Measurements from ENCODE around the gene MAP10. TPM values are rescaled to one million over a fixed set of nuclear protein-coding genes. Genes with fewer than 3 reads are reported as not detected.

Gene MAP10
- total RNA-seq, 1 experiment from 2014 or later = 1.2 TPM

GRCh38 chr1:232789651-232790050 lies 15.6 kb upstream of the MAP10 start:
- Histone ChIP-seq H2BK5ac (ENCODE audit: insufficient read length, low read length) (no peak overlapping the region), H2AK5ac (ENCODE audit: insufficient read length, low read length) (no peak overlapping the region), H3K27ac (ENCODE audit: insufficient read length, low read depth, low read length) (no peak overlapping the region), H3K23ac (ENCODE audit: insufficient read length, low read depth, low read length) (no peak overlapping the region), H2BK12ac (ENCODE audit: insufficient read length, low read depth, low read length) (no peak overlapping the region), H3K4me1 (ENCODE audit: insufficient read depth, low read length) (no peaks in the 10 kb centered on the region), H3K9ac (ENCODE audit: extremely low read depth, insufficient read length, low read length) (no peak overlapping the region), H3K18ac (ENCODE audit: insufficient read length, low read depth, low read length) (no peak overlapping the region), H2BK15ac (ENCODE audit: low read depth, low read length) (no peak overlapping the region), H3K4ac (ENCODE audit: low read depth, low read length) (no peak overlapping the region), H3K4me2 (ENCODE audit: insufficient read depth, insufficient read length, low read length) (no peak overlapping the region), H4K5ac (ENCODE audit: insufficient read length, low read depth, low read length) (no peak overlapping the region), H3T11ph (ENCODE audit: low read length) (no peak overlapping the region), H3K56ac (ENCODE audit: insufficient read length, low read depth, low read length) (no peak overlapping the region), H4K20me1 (ENCODE audit: control insufficient read depth, insufficient read depth, insufficient read length) (no peaks in the 10 kb centered on the region), H3K23me2 (ENCODE audit: insufficient read length, low read depth, low read length, poor library complexity, severe bottlenecking) (no peaks in the 10 kb centered on the region), H3K79me2 (ENCODE audit: insufficient read depth, low read length) (no peaks in the 10 kb centered on the region), H2BK120ac (ENCODE audit: low read depth, low read length, poor library complexity, severe bottlenecking) (no peak overlapping the region), H2BK20ac (ENCODE audit: low read depth, low read length, poor library complexity, severe bottlenecking) (no peak overlapping the region), H3K79me1 (ENCODE audit: insufficient read depth, low read depth, low read length, poor library complexity, severe bottlenecking) (no peaks in the 10 kb centered on the region), H3K9me3 (ENCODE audit: control insufficient read depth, low read depth, low read length) (no peaks in the 10 kb centered on the region), H4K91ac (ENCODE audit: insufficient read length, low read depth, low read length) (no peak overlapping the region), H2AFZ (ENCODE audit: low read length) (no peak overlapping the region), H3K14ac (ENCODE audit: insufficient read depth, low read length) (no peak overlapping the region), H4K8ac (replicated peaks; ENCODE audit: insufficient read length, low read depth, low read length) (no peak overlapping the region), H3K27me3 (ENCODE audit: insufficient read depth, low read length) (no peaks in the 10 kb centered on the region)
- no peaks in the 10 kb centered on the region for H3K9me3 Mint-ChIP-seq
- TF ChIP-seq, protein P1, sequence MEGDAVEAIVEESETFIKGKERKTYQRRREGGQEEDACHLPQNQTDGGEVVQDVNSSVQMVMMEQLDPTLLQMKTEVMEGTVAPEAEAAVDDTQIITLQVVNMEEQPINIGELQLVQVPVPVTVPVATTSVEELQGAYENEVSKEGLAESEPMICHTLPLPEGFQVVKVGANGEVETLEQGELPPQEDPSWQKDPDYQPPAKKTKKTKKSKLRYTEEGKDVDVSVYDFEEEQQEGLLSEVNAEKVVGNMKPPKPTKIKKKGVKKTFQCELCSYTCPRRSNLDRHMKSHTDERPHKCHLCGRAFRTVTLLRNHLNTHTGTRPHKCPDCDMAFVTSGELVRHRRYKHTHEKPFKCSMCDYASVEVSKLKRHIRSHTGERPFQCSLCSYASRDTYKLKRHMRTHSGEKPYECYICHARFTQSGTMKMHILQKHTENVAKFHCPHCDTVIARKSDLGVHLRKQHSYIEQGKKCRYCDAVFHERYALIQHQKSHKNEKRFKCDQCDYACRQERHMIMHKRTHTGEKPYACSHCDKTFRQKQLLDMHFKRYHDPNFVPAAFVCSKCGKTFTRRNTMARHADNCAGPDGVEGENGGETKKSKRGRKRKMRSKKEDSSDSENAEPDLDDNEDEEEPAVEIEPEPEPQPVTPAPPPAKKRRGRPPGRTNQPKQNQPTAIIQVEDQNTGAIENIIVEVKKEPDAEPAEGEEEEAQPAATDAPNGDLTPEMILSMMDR (conservative IDR thresholded peaks at IDR 0.05) = no peak
- DNase-seq = no peak
- H3K4me1 Mint-ChIP-seq = peaks cover 2 to 4% of the 10 kb centered on the region in 2 experiments; a peak in 1 of 4 replicates
- H3K27ac Mint-ChIP-seq = no peak overlapping the region
- H3K4me3 Mint-ChIP-seq = no peak overlapping the region
- H3K36me3 Mint-ChIP-seq (ENCODE audit: insufficient read depth in 1 of 3, low read depth in 3 of 3) = no peaks in the 10 kb centered on the region
- peaks cover 5% of the 10 kb centered on the region; the same call in 1 of the 2 replicates for H3K27me3 Mint-ChIP-seq (ENCODE audit: low read depth)
